Gastroesophageal sphincter (tissue), 4 donors: Measurements from ENCODE around the gene PERCC1. TPM values are rescaled to one million over a fixed set of nuclear protein-coding genes. Genes with fewer than 3 reads are reported as not detected.

Source experiments
- ATAC-seq: fragments of 150-250 bp; one replicate; pipeline ENCODE4 v1.9.1; 2016; ENCODE audit warnings: mild to moderate bottlenecking, moderate library complexity
- H3K27ac ChIP-seq, 4 donors: fragments of 200-600 bp; sonication (generic) in 3 of 4; 1 replicate in 3 of 4; 2 replicates in 1 of 4; pipeline ENCODE4 v1.5.1; 2016 to 2019
- H3K27me3 ChIP-seq: fragments of 200-600 bp; sonication (generic); one replicate; pipeline ENCODE4 v1.5.1; 2019
- H3K36me3 ChIP-seq, 2 donors: fragments of 200-600 bp; sonication (generic); one replicate each; pipeline ENCODE4 v1.5.1; 2019; ENCODE audit warnings: control low read depth in 1 of 2
- H3K4me1 ChIP-seq, 3 donors: fragments of 200-600 bp; sonication (generic); 1 replicate in 2 of 3; 2 replicates in 1 of 3; pipeline ENCODE4 v1.5.1; 2016 to 2019; ENCODE audit warnings: control low read depth in 2 of 3
- H3K4me3 ChIP-seq, 2 donors: fragments of 200-600 bp; sonication (generic); one replicate each; pipeline ENCODE4 v1.5.1; 2019; ENCODE audit warnings: mild to moderate bottlenecking in 1 of 2, moderate library complexity in 1 of 2
- H3K9me3 ChIP-seq, 3 donors: fragments of 200-600 bp; sonication (generic); one replicate each; pipeline ENCODE4 v1.5.1; 2017 to 2019; ENCODE audit warnings: control low read depth in 2 of 3
- EP300 ChIP-seq: sonication (generic); formaldehyde crosslinking; IDR thresholded peaks from one replicate; pipeline ENCODE4 v1.6.1; 2017; ENCODE audit warnings: antibody characterized with exemption, mild to moderate bottlenecking
- POLR2A ChIP-seq, 2 donors: fragments of 450-650 bp; IDR thresholded peaks; one replicate each; pipeline ENCODE4 v1.6.1; 2017; ENCODE audit warnings: antibody characterized with exemption in 2 of 2, mild to moderate bottlenecking in 2 of 2, moderate library complexity in 1 of 2
- POLR2AphosphoS5 ChIP-seq: sonication (generic); formaldehyde crosslinking; IDR thresholded peaks from one replicate; pipeline ENCODE4 v1.6.1; 2017; ENCODE audit warnings: antibody characterized with exemption
- WGBS, 2 donors: methylation state at CpG; one replicate each; pipeline ENCODE4 v1.1.5; 2018; ENCODE audit warnings: low coverage in 1 of 2; 5-methylcytosine and 5-hydroxymethylcytosine counted together
- total RNA-seq, 4 donors: library from RNA; depleted of rRNA; stranded (reverse); fragments of >200 nt; gene quantifications; one replicate each; pipeline ENCODE4 v1.1.0, GENCODE V29; 2016
- TF ChIP-seq, protein P1 (sequence below), 4 experiments: fragments of 200-600 bp in 2 of 4; fragments of 450-650 bp in 2 of 4; sonication (generic) in 1 of 4; IDR thresholded peaks; one replicate each; pipeline ENCODE4 v1.5.1; 2017 to 2019; ENCODE audit warnings: antibody characterized with exemption in 4 of 4, mild to moderate bottlenecking in 2 of 4, moderate library complexity in 2 of 4

Gene PERCC1
- total RNA-seq, 4 donors from 2014 or later = 0.74 TPM; not detected in 3

GRCh38 chr16:1451702-1452392 is 21.0 kb downstream of the PERCC1 start:
- Histone ChIP-seq H3K4me1 (no peaks in the 10 kb centered on the region), H3K36me3 (peaks cover 0 to 100% of the 10 kb centered on the region in 2 donors), H3K9me3 (no peaks in the 10 kb centered on the region), H3K4me3 (no peak overlapping the region), H3K27me3 (no peaks in the 10 kb centered on the region), H3K27ac (no peak overlapping the region)
- TF ChIP-seq, protein P1, sequence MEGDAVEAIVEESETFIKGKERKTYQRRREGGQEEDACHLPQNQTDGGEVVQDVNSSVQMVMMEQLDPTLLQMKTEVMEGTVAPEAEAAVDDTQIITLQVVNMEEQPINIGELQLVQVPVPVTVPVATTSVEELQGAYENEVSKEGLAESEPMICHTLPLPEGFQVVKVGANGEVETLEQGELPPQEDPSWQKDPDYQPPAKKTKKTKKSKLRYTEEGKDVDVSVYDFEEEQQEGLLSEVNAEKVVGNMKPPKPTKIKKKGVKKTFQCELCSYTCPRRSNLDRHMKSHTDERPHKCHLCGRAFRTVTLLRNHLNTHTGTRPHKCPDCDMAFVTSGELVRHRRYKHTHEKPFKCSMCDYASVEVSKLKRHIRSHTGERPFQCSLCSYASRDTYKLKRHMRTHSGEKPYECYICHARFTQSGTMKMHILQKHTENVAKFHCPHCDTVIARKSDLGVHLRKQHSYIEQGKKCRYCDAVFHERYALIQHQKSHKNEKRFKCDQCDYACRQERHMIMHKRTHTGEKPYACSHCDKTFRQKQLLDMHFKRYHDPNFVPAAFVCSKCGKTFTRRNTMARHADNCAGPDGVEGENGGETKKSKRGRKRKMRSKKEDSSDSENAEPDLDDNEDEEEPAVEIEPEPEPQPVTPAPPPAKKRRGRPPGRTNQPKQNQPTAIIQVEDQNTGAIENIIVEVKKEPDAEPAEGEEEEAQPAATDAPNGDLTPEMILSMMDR (IDR thresholded peaks at IDR 0.05) = no peak
- TF ChIP-seq POLR2A (IDR thresholded peaks at IDR 0.05) (no peak), POLR2AphosphoS5 (no peak), EP300 (no peak)
- 90 to 91% methylated on average over 7 to 10 of the region's 34 CpGs for WGBS, 2 donors
- ATAC-seq = no peak

DNA sequence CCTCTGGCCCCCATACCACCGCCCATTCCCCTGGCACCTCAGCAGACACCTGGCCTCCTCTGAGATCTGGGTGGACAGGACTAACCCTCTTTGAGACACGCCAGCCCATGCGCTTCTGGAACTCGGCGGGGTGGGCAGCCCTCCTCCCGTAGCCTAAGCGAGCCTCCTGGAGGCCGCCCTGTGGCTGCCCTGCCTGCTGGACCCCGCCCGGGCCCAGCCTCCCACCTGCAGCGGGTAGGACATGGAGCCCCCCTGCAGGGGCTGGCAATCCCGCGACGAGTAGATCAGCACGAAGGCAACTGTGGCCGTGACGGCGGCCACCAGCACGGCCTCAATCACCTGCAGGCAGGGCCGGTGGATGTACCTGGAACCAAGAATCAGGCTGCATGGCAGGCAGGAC is 21.7 kb downstream of the PERCC1 start:
- no peak for TF ChIP-seq EP300
- TF ChIP-seq POLR2A (IDR thresholded peaks at IDR 0.05) = no peak
- TF ChIP-seq POLR2AphosphoS5 = no peak
- TF ChIP-seq, protein P1 (IDR thresholded peaks at IDR 0.05) = no peak
- Histone ChIP-seq H3K27ac (no peak overlapping the region), H3K9me3 (no peaks in the 10 kb centered on the region), H3K27me3 (no peaks in the 10 kb centered on the region), H3K4me3 (no peak overlapping the region), H3K36me3 (peaks cover 0 to 100% of the 10 kb centered on the region in 2 donors), H3K4me1 (no peaks in the 10 kb centered on the region)
- no peak for ATAC-seq
- WGBS, 2 donors = no CpG with 5 or more reads among the region's 20 CpGs

GRCh38 chr16:1453316-1453715 is 22.4 kb downstream of the PERCC1 start:
- ATAC-seq = no peak

DNA sequence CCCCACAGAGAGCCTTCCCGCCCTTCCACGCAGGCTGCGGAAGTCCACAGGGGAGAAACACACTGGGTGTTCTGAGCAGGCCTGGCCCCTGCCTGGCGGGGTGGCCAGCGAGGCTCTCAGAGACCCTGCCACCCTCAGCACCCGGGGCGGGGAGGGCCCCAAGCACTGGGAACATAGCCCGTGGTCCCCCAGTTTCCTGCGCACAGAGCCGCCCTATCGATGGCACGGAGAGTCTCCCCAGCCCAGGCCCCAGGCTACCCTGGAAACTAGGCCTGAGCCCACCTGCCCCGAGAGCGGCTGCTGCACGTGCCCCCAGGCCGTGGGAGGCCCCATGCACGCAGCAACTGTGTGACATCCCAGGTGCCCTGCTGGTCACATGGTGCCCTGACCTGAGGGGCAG is 23.7 kb downstream of the PERCC1 start:
- no peak overlapping the region for H3K27ac ChIP-seq
- H3K36me3 ChIP-seq = peaks cover 0 to 96% of the 10 kb centered on the region in 2 donors
- ATAC-seq = no peak
- TF ChIP-seq POLR2AphosphoS5 (no peak), EP300 (no peak), POLR2A (IDR thresholded peaks at IDR 0.05) (no peak)
- TF ChIP-seq, protein P1 (IDR thresholded peaks at IDR 0.05) = no peak
- WGBS, 2 donors = no CpG with 5 or more reads among the region's 17 CpGs
- no peak overlapping the region for H3K4me3 ChIP-seq
- H3K27me3 ChIP-seq = no peaks in the 10 kb centered on the region
- no peaks in the 10 kb centered on the region for H3K4me1 ChIP-seq
- no peaks in the 10 kb centered on the region for H3K9me3 ChIP-seq

More at GRCh38 chr16:1453316-1453715, 22.4 kb downstream of the PERCC1 start:
- 96% methylated on average over 4 of the region's 19 CpGs; no CpG with 5 or more reads in 1 of the 2 donors for WGBS, 2 donors
- Histone ChIP-seq H3K4me3 (no peak overlapping the region), H3K27ac (no peak overlapping the region), H3K4me1 (no peaks in the 10 kb centered on the region), H3K9me3 (no peaks in the 10 kb centered on the region), H3K36me3 (peaks cover 0 to 100% of the 10 kb centered on the region in 2 donors), H3K27me3 (no peaks in the 10 kb centered on the region)
- TF ChIP-seq, protein P1 (IDR thresholded peaks at IDR 0.05) = no peak
- no peak for TF ChIP-seq POLR2A (IDR thresholded peaks at IDR 0.05)
